ENCODE measurements around the gene TRAPPC12.
"Not testable (repeated sequence)": the region's sequence is repeated elsewhere in the genome, so short reads cannot be mapped to it uniquely, and the experiment has no call there.

GRCh38 chr2:3515438-3515837, 135.9 kb downstream of the TRAPPC12 start:
- TF ChIP-seq CTCF (IDR thresholded peaks at IDR 0.05 in 4 of 5, conservative IDR thresholded peaks at IDR 0.05 in 1 of 5); POLR2A (IDR thresholded peaks at IDR 0.05): not testable (repeated sequence)
